H1 (cell line): ENCODE measurements around the gene CD48. TPM values are rescaled to one million over a fixed set of nuclear protein-coding genes. Genes with fewer than 3 reads are reported as not detected.

ENCODE experiments used
- NRF1 ChIP-seq: IDR thresholded peaks from 2 replicates; pipeline ENCODE4 v1.6.1; 2011; ENCODE audit warnings: mild to moderate bottlenecking, low read depth, low read length, improper control_type of control experiment
- polyA plus RNA-seq, 7 experiments: library from polyadenylated mRNA; depleted of rRNA in 3 of 7; stranded (reverse) in 5 of 7; unstranded in 2 of 7; fragments of >200 nt in 5 of 7; fragments of 200-250 nt in 2 of 7; gene quantifications; 1 replicate in 5 of 7; 2 replicates in 1 of 7; 4 replicates in 1 of 7; pipeline versions ENCODE4 v1.2.1 to v1.2.3, GENCODE V29; 2011 to 2013; ENCODE audit warnings: missing spikeins in 2 of 7, mixed read lengths in 2 of 7
- total RNA-seq: library from RNA; stranded (reverse); fragmentation: NEBNext Ultra II Directional; extraction: Animal tissue kit (Norgen Biotek cat#: 25700); gene quantifications from 2 replicates; pipeline ENCODE4 v1.2.1, GENCODE V29; 2021

Gene CD48
- total and polyA plus RNA-seq, 2 of the 8 experiments (the other 6 are each of a cell fraction or from before 2014, with no cell fraction given), result 0.08 TPM; not detected in 1

DNA sequence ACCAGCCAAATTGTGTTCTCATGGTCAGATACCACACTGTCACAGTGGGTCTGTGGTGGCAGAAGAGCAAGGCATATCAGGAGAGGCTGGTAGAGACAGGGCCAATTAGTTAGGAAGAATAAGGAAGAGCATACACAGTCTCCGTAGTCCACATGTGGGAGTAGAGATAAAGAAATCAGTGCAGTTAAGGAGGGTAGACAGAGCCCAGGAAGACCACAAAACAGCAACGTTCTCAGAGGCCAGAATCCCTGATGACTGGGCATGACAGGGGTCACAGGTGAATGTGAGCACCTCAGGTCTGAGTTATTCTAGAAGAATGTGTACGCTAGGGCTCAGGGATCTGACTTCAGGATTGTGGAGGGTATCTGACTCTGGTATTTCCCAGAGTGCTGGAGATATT lies 31.7 kb downstream of the CD48 start (continued):
- TF ChIP-seq NRF1, result no peak
